ENCODE measurements around the gene SPNS1. TPM values are rescaled to one million over a fixed set of nuclear protein-coding genes. Genes with fewer than 3 reads are reported as not detected.
"Not testable (repeated sequence)": the region's sequence is repeated elsewhere in the genome, so short reads cannot be mapped to it uniquely, and the experiment has no call there.

SPNS1 gene
- total RNA-seq, 1 donor from 2014 or later, result 68.4 TPM

GRCh38 chr16:28935924-28936783, 38.4 kb upstream of the SPNS1 start:
- peak; percentile 38 for DNase-seq (ENCODE audit: low spot score)
- Mint-ChIP-seq H3K4me3 (ENCODE audit: unreplicated experiment) (no peak overlapping the region), H3K4me1 (ENCODE audit: unreplicated experiment) (peaks cover 4% of the 10 kb centered on the region), H3K27ac (ENCODE audit: unreplicated experiment) (no peak overlapping the region), H3K36me3 (ENCODE audit: low read depth, unreplicated experiment) (no peaks in the 10 kb centered on the region), H3K27me3 (ENCODE audit: unreplicated experiment) (peaks cover 4% of the 10 kb centered on the region), H3K9me3 (ENCODE audit: unreplicated experiment) (no peaks in the 10 kb centered on the region)
- no peak for TF ChIP-seq CTCF (IDR thresholded peaks at IDR 0.05; ENCODE audit: unreplicated experiment)

GRCh38 chr16:28936784-28937155, 37.8 kb upstream of the SPNS1 start:
- Mint-ChIP-seq H3K4me1 (ENCODE audit: unreplicated experiment) (peaks cover 4% of the 10 kb centered on the region), H3K27ac (ENCODE audit: unreplicated experiment) (no peak overlapping the region), H3K9me3 (ENCODE audit: unreplicated experiment) (no peaks in the 10 kb centered on the region), H3K36me3 (ENCODE audit: low read depth, unreplicated experiment) (no peaks in the 10 kb centered on the region), H3K27me3 (ENCODE audit: unreplicated experiment) (peaks cover 4% of the 10 kb centered on the region), H3K4me3 (ENCODE audit: unreplicated experiment) (no peak overlapping the region)
- no peak for TF ChIP-seq CTCF (IDR thresholded peaks at IDR 0.05; ENCODE audit: unreplicated experiment)
- no peak for DNase-seq (ENCODE audit: low spot score)

- TF ChIP-seq CTCF (IDR thresholded peaks at IDR 0.05; ENCODE audit: unreplicated experiment), result no peak
- H3K4me3 Mint-ChIP-seq (ENCODE audit: unreplicated experiment), result no peak overlapping the region
- no peak for DNase-seq (ENCODE audit: low spot score)
- H3K27ac Mint-ChIP-seq (ENCODE audit: unreplicated experiment), result no peak overlapping the region
- H3K27me3 Mint-ChIP-seq (ENCODE audit: unreplicated experiment), result peaks cover 4% of the 10 kb centered on the region
- no peaks in the 10 kb centered on the region for H3K9me3 Mint-ChIP-seq (ENCODE audit: unreplicated experiment)
- peaks cover 4% of the 10 kb centered on the region for H3K4me1 Mint-ChIP-seq (ENCODE audit: unreplicated experiment)
- H3K36me3 Mint-ChIP-seq (ENCODE audit: low read depth, unreplicated experiment), result no peaks in the 10 kb centered on the region
Observed at GRCh38 chr16:28937222-28937876, 37.2 kb upstream of the SPNS1 start.

GRCh38 chr16:28938721-28939120, 35.9 kb upstream of the SPNS1 start:
- DNase-seq (ENCODE audit: low spot score), result no peak
- H3K4me1 Mint-ChIP-seq (ENCODE audit: unreplicated experiment), result peaks cover 4% of the 10 kb centered on the region
- no peaks in the 10 kb centered on the region for H3K9me3 Mint-ChIP-seq (ENCODE audit: unreplicated experiment)
- peaks cover 7% of the 10 kb centered on the region for H3K27me3 Mint-ChIP-seq (ENCODE audit: unreplicated experiment)
- no peaks in the 10 kb centered on the region for H3K36me3 Mint-ChIP-seq (ENCODE audit: low read depth, unreplicated experiment)
- TF ChIP-seq CTCF (IDR thresholded peaks at IDR 0.05; ENCODE audit: unreplicated experiment), result no peak
- no peak overlapping the region for H3K27ac Mint-ChIP-seq (ENCODE audit: unreplicated experiment)
- no peak overlapping the region for H3K4me3 Mint-ChIP-seq (ENCODE audit: unreplicated experiment)

GRCh38 chr16:28939825-28940224, 34.8 kb upstream of the SPNS1 start:
- not testable (repeated sequence) for H3K9me3 Mint-ChIP-seq (ENCODE audit: unreplicated experiment); H3K4me1 Mint-ChIP-seq (ENCODE audit: unreplicated experiment); H3K36me3 Mint-ChIP-seq (ENCODE audit: low read depth, unreplicated experiment); H3K27ac Mint-ChIP-seq (ENCODE audit: unreplicated experiment); DNase-seq (ENCODE audit: low spot score); H3K27me3 Mint-ChIP-seq (ENCODE audit: unreplicated experiment); H3K4me3 Mint-ChIP-seq (ENCODE audit: unreplicated experiment)
